NB4 (cell line): Measurements from ENCODE around the gene KSR1.

Experiments
- CTCF ChIP-seq: IDR thresholded peaks from one replicate; pipeline ENCODE4 v1.5.1; 2012; ENCODE audit warnings: low read depth, low read length
- MAX ChIP-seq: IDR thresholded peaks from 2 replicates; pipeline ENCODE4 v1.6.1; 2011; ENCODE audit warnings: low read depth, low read length
- MYC ChIP-seq: IDR thresholded peaks from 2 replicates; pipeline ENCODE4 v1.6.1; 2011; ENCODE audit warnings: low read depth, low read length
- POLR2A ChIP-seq: IDR thresholded peaks from 2 replicates; pipeline ENCODE4 v1.6.1; 2011; ENCODE audit warnings: mild to moderate bottlenecking; ENCODE audit not compliant: insufficient read length; ENCODE audit errors: extremely low read depth

DNA sequence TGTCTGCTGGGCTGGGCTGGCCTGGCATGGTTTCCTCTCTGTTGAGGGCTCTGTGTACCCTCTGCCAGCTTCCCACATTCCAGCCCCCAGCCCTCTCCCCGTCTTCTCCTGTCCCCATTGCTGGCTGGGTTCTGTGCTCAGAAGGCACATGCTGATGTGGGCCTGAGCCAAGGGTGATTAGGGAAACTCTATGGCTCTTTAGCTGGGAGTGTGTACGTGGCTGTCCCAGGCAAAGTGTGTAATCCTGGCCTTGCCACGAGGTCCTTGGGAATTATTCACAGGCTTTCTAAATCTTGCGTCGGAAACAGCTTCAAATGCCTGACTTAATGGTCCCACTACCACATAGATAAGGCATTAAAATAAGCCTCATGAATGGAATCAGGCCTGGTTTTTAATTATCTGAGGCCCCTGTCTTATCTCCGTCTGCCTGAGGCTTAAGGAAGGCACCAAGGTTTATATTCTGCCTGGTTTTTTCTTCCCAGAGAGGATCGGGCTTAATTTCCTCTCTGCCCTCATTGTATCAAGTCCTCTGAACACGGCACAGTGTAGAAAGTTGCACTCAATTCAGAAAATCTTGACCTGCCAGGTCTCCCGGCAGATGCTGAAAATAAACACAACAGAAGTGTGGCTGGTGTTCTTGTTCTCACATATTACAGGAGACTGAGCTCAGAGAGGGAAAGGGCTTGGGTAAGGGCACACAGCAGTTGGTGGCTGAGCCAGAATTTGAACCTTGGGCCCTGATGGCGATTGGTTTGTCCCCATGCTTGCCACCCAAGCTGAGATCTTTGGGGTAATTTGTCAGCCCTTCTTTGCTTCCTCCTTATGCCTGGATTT is 121.9 kb downstream of the KSR1 start:
- no peak for TF ChIP-seq CTCF
- TF ChIP-seq POLR2A = no peak
- TF ChIP-seq MAX = no peak
- no peak for TF ChIP-seq MYC
